Measurements from ENCODE around the gene TXNRD1.
"Not testable (repeated sequence)": the region's sequence is repeated elsewhere in the genome, so short reads cannot be mapped to it uniquely, and the experiment has no call there.

Gene TXNRD1

GRCh38 chr12:104332273-104332672 lies 116.7 kb downstream of the TXNRD1 start:
- not testable (repeated sequence) for DNase-seq

- DNase-seq, result no peak
These were observed 118.2 kb downstream of the TXNRD1 start for GRCh38 chr12:104333692-104334255.

- no peak for DNase-seq
These were observed 119.0 kb downstream of the TXNRD1 start for GRCh38 chr12:104334581-104334980.

- DNase-seq, result no peak
These were observed 120.5 kb downstream of the TXNRD1 start for GRCh38 chr12:104336115-104336514.

- DNase-seq, result no peak
These were observed 121.5 kb downstream of the TXNRD1 start for GRCh38 chr12:104337030-104337558.

GRCh38 chr12:104339663-104340062 lies 124.1 kb downstream of the TXNRD1 start:
- DNase-seq, result no peak

- no peak for DNase-seq
These were observed 124.6 kb downstream of the TXNRD1 start for GRCh38 chr12:104340177-104340576.

- no peak for DNase-seq
These were observed 125.5 kb downstream of the TXNRD1 start for GRCh38 chr12:104340925-104341611.

- no peak for DNase-seq
These were observed 126.6 kb downstream of the TXNRD1 start for GRCh38 chr12:104342147-104342546.

GRCh38 chr12:104342635-104343249 lies 127.2 kb downstream of the TXNRD1 start:
- DNase-seq, result no peak

- DNase-seq, result no peak
These were observed 129.1 kb downstream of the TXNRD1 start for GRCh38 chr12:104344682-104345081.

GRCh38 chr12:104345234-104346066 lies 129.9 kb downstream of the TXNRD1 start:
- DNase-seq, result no peak

- DNase-seq, result no peak
These were observed 131.9 kb downstream of the TXNRD1 start for GRCh38 chr12:104347374-104348075.

GRCh38 chr12:104348283-104348993 lies 132.9 kb downstream of the TXNRD1 start:
- no peak for DNase-seq

GRCh38 chr12:104348994-104349494 lies 133.5 kb downstream of the TXNRD1 start:
- no peak for DNase-seq

- no peak for DNase-seq
These were observed 134.9 kb downstream of the TXNRD1 start for GRCh38 chr12:104350211-104351056.

GRCh38 chr12:104351057-104351983 lies 135.7 kb downstream of the TXNRD1 start:
- DNase-seq, result no peak

- DNase-seq, result no peak
These were observed 136.6 kb downstream of the TXNRD1 start for GRCh38 chr12:104352106-104352713.
